Measurements from ENCODE around the gene STRIP2.
"Not testable (repeated sequence)": the region's sequence is repeated elsewhere in the genome, so short reads cannot be mapped to it uniquely, and the experiment has no call there.

The STRIP2 gene

GRCh38 chr7:129422727-129423126 is 11.5 kb upstream of the STRIP2 start:
- no peak for DNase-seq

GRCh38 chr7:129423700-129424410 is 10.4 kb upstream of the STRIP2 start:
- DNase-seq, result no peak

- no peak for DNase-seq
These were observed 7.8 kb upstream of the STRIP2 start for GRCh38 chr7:129426482-129426881.

GRCh38 chr7:129427526-129428045 is 6.6 kb upstream of the STRIP2 start:
- no peak for DNase-seq

- no peak for DNase-seq
These were observed 2.2 kb upstream of the STRIP2 start for GRCh38 chr7:129431911-129432643.

GRCh38 chr7:129434675-129435318 is 565 bp downstream of the STRIP2 start:
- peak in 6 of 58 donors; percentile 4 to 21 (median 6) for DNase-seq

GRCh38 chr7:129435414-129435829 is 1.2 kb downstream of the STRIP2 start:
- DNase-seq, result no peak

- DNase-seq, result no peak
These were observed 2.2 kb downstream of the STRIP2 start for GRCh38 chr7:129436335-129436923.

- no peak for DNase-seq
These were observed 3.0 kb downstream of the STRIP2 start for GRCh38 chr7:129437190-129437589.

- DNase-seq, result no peak
These were observed 4.1 kb downstream of the STRIP2 start for GRCh38 chr7:129438281-129438838.

- DNase-seq, result no peak
These were observed 4.8 kb downstream of the STRIP2 start for GRCh38 chr7:129438839-129439651.

- no peak for DNase-seq
These were observed 5.9 kb downstream of the STRIP2 start for GRCh38 chr7:129439963-129440625.

GRCh38 chr7:129443612-129444011 is 9.4 kb downstream of the STRIP2 start:
- peak in 11 of 58 donors; percentile 3 to 48 (median 10) for DNase-seq

- DNase-seq, result not testable (repeated sequence)
These were observed 10.5 kb downstream of the STRIP2 start for GRCh38 chr7:129444776-129445175.

GRCh38 chr7:129446925-129447324 is 12.7 kb downstream of the STRIP2 start:
- DNase-seq, result not testable (repeated sequence)

- not testable (repeated sequence) for DNase-seq
These were observed 13.2 kb downstream of the STRIP2 start for GRCh38 chr7:129447445-129447844.

GRCh38 chr7:129448608-129449007 is 14.4 kb downstream of the STRIP2 start:
- not testable (repeated sequence) for DNase-seq

- no peak for DNase-seq
These were observed 16.1 kb downstream of the STRIP2 start for GRCh38 chr7:129450295-129450694.

- no peak for DNase-seq
These were observed 18.5 kb downstream of the STRIP2 start for GRCh38 chr7:129452589-129453231.
